Activated T-helper 1 cell treated with Interleukin-2 at 50 U/mL for 16 hours (primary cell): ENCODE measurements around the gene SFTPD.
"Not testable (repeated sequence)": the region's sequence is repeated elsewhere in the genome, so short reads cannot be mapped to it uniquely, and the experiment has no call there.

Experiments
- DNase-seq: peaks from one replicate; pipeline ENCODE4 v3.0.0-alpha.2; 2020; ENCODE audit warnings: low read depth

Gene SFTPD

GRCh38 chr10:79925614-79926013, 23.3 kb downstream of the SFTPD start:
- no peak for DNase-seq

GRCh38 chr10:79923669-79924068, 25.2 kb downstream of the SFTPD start:
- no peak for DNase-seq

- DNase-seq = no peak
These were observed 25.8 kb downstream of the SFTPD start for GRCh38 chr10:79923145-79923544.

- not testable (repeated sequence) for DNase-seq
These were observed 26.9 kb downstream of the SFTPD start for GRCh38 chr10:79922011-79922412.

GRCh38 chr10:79915838-79916237, 33.1 kb downstream of the SFTPD start:
- not testable (repeated sequence) for DNase-seq

- DNase-seq = not testable (repeated sequence)
These were observed 34.4 kb downstream of the SFTPD start for GRCh38 chr10:79914512-79914911.

- DNase-seq = no peak
These were observed 38.1 kb downstream of the SFTPD start for GRCh38 chr10:79910836-79911235.

GRCh38 chr10:79910344-79910743, 38.6 kb downstream of the SFTPD start:
- DNase-seq = no peak

GRCh38 chr10:79905322-79906314, 43.3 kb downstream of the SFTPD start:
- no peak for DNase-seq

- DNase-seq = peak; percentile 22
These were observed 44.1 kb downstream of the SFTPD start for GRCh38 chr10:79904671-79905321.

GRCh38 chr10:79901571-79901970, 47.3 kb downstream of the SFTPD start:
- not testable (repeated sequence) for DNase-seq

GRCh38 chr10:79898597-79899325, 50.1 kb downstream of the SFTPD start:
- no peak for DNase-seq

GRCh38 chr10:79892896-79893295, 56.0 kb downstream of the SFTPD start:
- not testable (repeated sequence) for DNase-seq

GRCh38 chr10:79890469-79890868, 58.4 kb downstream of the SFTPD start:
- no peak for DNase-seq

- DNase-seq = not testable (repeated sequence)
These were observed 59.9 kb downstream of the SFTPD start for GRCh38 chr10:79888984-79889383.
